Measurements from ENCODE around the gene NALCN. TPM values are rescaled to one million over a fixed set of nuclear protein-coding genes. Genes with fewer than 3 reads are reported as not detected.

Gene NALCN
- total RNA-seq, 5 donors from 2014 or later (not counting 1 experiment from before 2014, with no cell fraction given), result not detected

DNA sequence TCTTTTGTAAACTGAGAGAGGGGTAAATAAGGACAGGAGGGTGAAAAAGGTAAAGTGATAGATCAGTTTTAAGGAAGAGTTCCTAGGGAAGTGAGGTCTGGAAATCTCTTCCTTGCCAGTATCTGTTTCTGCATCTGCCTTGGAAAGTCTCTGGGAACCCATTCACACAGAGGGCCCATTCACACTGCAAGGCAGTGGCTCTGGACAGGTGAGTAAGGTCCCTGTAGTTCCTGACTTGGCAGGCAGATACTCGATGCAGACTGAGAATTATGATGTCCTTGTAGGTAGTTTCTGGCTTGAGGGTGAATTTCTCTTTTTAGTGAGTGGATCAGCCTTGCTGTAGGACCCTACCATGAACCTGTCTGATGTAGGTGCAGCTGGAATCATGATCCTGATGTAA is 293.3 kb downstream of the NALCN start:
- no peaks in the 10 kb centered on the region for H3K36me3 Mint-ChIP-seq
- WGBS (ENCODE audit: insufficient coverage), result 88% methylated on average over 1 of the region's 1 CpG
- Histone ChIP-seq H3K4me1 (ENCODE audit: control insufficient read depth in 1 of 2, extremely low read depth in 1 of 2, insufficient read depth in 2 of 2, low read length in 2 of 2) (no peaks in the 10 kb centered on the region), H3K4me3 (ENCODE audit: control insufficient read depth in 1 of 2, extremely low read depth in 1 of 2, low read length in 1 of 2) (no peak overlapping the region), H3K27me3 (replicated peaks in 1 of 2; ENCODE audit: control insufficient read depth in 2 of 2, extremely low read depth in 1 of 2, insufficient read depth in 2 of 2, low read length in 1 of 2) (no peaks in the 10 kb centered on the region), H3K9me3 (no peaks in the 10 kb centered on the region), H3K27ac (ENCODE audit: low read length) (no peak overlapping the region), H3K36me3 (ENCODE audit: control insufficient read depth in 2 of 2, extremely low read depth in 1 of 2, insufficient read depth in 1 of 2, low read length in 1 of 2) (no peaks in the 10 kb centered on the region)
- no peaks in the 10 kb centered on the region for H3K9me3 Mint-ChIP-seq
- H3K4me1 Mint-ChIP-seq, result no peaks in the 10 kb centered on the region
- H3K4me3 Mint-ChIP-seq, result no peak overlapping the region
- ChIA-PET POLR2A (no interaction called here), CTCF (no interaction called here)
- no peak overlapping the region for H3K27ac Mint-ChIP-seq
- H3K27me3 Mint-ChIP-seq, result no peaks in the 10 kb centered on the region
- ATAC-seq (replicated peaks in 1 of 4), result no peak
- DNase-seq, result no peak

DNA sequence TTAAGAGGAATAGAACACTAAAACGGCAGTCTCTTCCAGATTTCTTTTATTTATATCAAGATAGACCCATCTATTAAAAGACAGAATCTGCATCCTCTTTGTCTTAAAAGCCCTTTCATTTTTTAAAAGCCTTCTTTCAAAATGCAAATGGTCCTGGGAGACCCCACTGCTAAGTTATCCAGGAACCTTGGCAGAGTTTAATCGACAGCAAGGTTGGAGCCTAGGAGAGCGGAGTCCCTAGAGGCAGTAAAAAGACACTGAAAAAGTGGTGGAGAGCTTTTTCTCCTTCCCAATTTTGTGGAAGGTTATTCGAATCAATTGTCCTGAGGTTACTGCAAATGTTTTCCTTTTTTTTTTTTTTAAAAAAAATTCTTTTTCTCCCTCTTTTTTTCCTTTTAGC is 294.7 kb downstream of the NALCN start:
- Mint-ChIP-seq H3K9me3 (no peaks in the 10 kb centered on the region), H3K4me1 (no peaks in the 10 kb centered on the region), H3K36me3 (no peaks in the 10 kb centered on the region), H3K4me3 (no peak overlapping the region), H3K27me3 (peaks cover 0 to 6% of the 10 kb centered on the region in 2 donors), H3K27ac (no peak overlapping the region)
- no CpG with 5 or more reads among the region's 4 CpGs for WGBS (ENCODE audit: insufficient coverage)
- ChIA-PET POLR2A (no interaction called here), CTCF (interaction anchor here (0.5 to 0.7 kb wide), 4 partner anchors 102 to 1575 kb away, joined by 3 read pairs; no protein-coding TSS in a partner anchor)
- H3K27ac ChIP-seq (ENCODE audit: low read length), result no peak overlapping the region
- H3K27me3 ChIP-seq (replicated peaks in 1 of 2; ENCODE audit: control insufficient read depth in 2 of 2, extremely low read depth in 1 of 2, insufficient read depth in 2 of 2, low read length in 1 of 2), result no peaks in the 10 kb centered on the region
- H3K4me1 ChIP-seq (ENCODE audit: control insufficient read depth in 1 of 2, extremely low read depth in 1 of 2, insufficient read depth in 2 of 2, low read length in 2 of 2), result no peaks in the 10 kb centered on the region
- ATAC-seq (replicated peaks in 1 of 4) (no peak), DNase-seq (no peak)
- no peaks in the 10 kb centered on the region for H3K9me3 ChIP-seq
- H3K4me3 ChIP-seq (ENCODE audit: control insufficient read depth in 1 of 2, extremely low read depth in 1 of 2, low read length in 1 of 2), result no peak overlapping the region
- H3K36me3 ChIP-seq (ENCODE audit: control insufficient read depth in 2 of 2, extremely low read depth in 1 of 2, insufficient read depth in 1 of 2, low read length in 1 of 2), result no peaks in the 10 kb centered on the region

DNA sequence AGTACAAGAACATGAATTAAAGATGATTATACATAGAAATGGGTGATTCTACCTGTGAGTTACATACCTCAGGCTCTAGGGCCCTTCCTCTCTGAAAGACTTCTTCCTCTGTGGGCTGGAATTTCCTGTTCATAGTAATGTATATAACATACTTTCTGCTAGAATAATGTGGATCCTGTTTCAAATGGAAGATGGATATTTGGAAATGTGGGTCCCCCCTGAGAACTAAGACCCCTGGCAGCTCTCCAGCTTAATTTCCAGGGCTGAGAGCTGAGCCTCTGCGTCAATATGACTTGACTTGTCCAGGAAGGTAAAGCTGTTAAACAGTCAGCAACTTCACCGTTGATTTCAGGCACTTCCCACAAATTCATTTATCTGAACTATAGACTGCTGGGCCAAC is 296.3 kb downstream of the NALCN start:
- H3K4me1 Mint-ChIP-seq, result no peaks in the 10 kb centered on the region

DNA sequence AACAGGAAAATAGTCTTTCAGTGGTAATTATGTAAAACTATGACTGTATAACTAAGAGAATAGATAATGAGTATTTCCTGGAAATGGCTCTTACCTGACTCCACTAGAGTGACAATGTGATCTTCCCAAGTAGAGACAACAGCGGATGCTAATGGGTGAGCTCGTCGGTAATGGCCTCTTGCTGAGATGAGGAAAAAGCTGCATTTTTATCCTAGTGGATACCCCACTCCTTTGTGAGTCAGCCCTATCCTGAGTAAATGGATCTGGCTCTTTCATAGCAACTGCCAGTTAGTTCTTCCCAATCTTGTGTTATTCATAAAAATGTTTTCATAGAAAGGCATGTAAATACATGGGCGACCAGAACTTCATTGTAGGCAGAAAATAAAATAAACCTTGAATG is 299.5 kb downstream of the NALCN start:
- Histone ChIP-seq H3K36me3 (ENCODE audit: control insufficient read depth in 2 of 2, extremely low read depth in 1 of 2, insufficient read depth in 1 of 2, low read length in 1 of 2) (no peaks in the 10 kb centered on the region), H3K4me3 (ENCODE audit: control insufficient read depth in 1 of 2, extremely low read depth in 1 of 2, low read length in 1 of 2) (no peak overlapping the region), H3K9me3 (no peaks in the 10 kb centered on the region), H3K4me1 (ENCODE audit: control insufficient read depth in 1 of 2, extremely low read depth in 1 of 2, insufficient read depth in 2 of 2, low read length in 2 of 2) (no peaks in the 10 kb centered on the region), H3K27ac (ENCODE audit: low read length) (no peak overlapping the region), H3K27me3 (replicated peaks in 1 of 2; ENCODE audit: control insufficient read depth in 2 of 2, extremely low read depth in 1 of 2, insufficient read depth in 2 of 2, low read length in 1 of 2) (no peaks in the 10 kb centered on the region)
- H3K27ac Mint-ChIP-seq, result no peak overlapping the region
- DNase-seq, result no peak
- ChIA-PET CTCF (interaction anchor here in 1 of 2 donors (0.7 kb wide), 1 partner anchor 511 kb away, joined by 4 read pairs; no protein-coding TSS in a partner anchor), POLR2A (interaction anchor here in 1 of 2 donors (0.7 kb wide), 1 partner anchor 81 kb away, joined by 5 read pairs; no protein-coding TSS in a partner anchor)
- no peaks in the 10 kb centered on the region for H3K4me1 Mint-ChIP-seq
- WGBS (ENCODE audit: insufficient coverage), result 83% methylated on average over 3 of the region's 4 CpGs
- H3K4me3 Mint-ChIP-seq, result no peak overlapping the region
- H3K36me3 Mint-ChIP-seq, result no peaks in the 10 kb centered on the region
- ATAC-seq (replicated peaks in 1 of 4), result no peak
- no peaks in the 10 kb centered on the region for H3K9me3 Mint-ChIP-seq
- peaks cover 0 to 6% of the 10 kb centered on the region in 2 donors for H3K27me3 Mint-ChIP-seq

More for the DNA sequence above, 296.3 kb downstream of the NALCN start:
- Histone ChIP-seq H3K4me1 (ENCODE audit: control insufficient read depth in 1 of 2, extremely low read depth in 1 of 2, insufficient read depth in 2 of 2, low read length in 2 of 2) (no peaks in the 10 kb centered on the region), H3K27me3 (replicated peaks in 1 of 2; ENCODE audit: control insufficient read depth in 2 of 2, extremely low read depth in 1 of 2, insufficient read depth in 2 of 2, low read length in 1 of 2) (no peaks in the 10 kb centered on the region), H3K36me3 (ENCODE audit: control insufficient read depth in 2 of 2, extremely low read depth in 1 of 2, insufficient read depth in 1 of 2, low read length in 1 of 2) (no peaks in the 10 kb centered on the region), H3K9me3 (no peaks in the 10 kb centered on the region), H3K27ac (ENCODE audit: low read length) (no peak overlapping the region), H3K4me3 (ENCODE audit: control insufficient read depth in 1 of 2, extremely low read depth in 1 of 2, low read length in 1 of 2) (no peak overlapping the region)
- H3K4me3 Mint-ChIP-seq, result no peak overlapping the region
- 100% methylated on average over 1 of the region's 2 CpGs for WGBS (ENCODE audit: insufficient coverage)
- peaks cover 0 to 6% of the 10 kb centered on the region in 2 donors for H3K27me3 Mint-ChIP-seq
- CTCF ChIA-PET, result no interaction called here
- no peaks in the 10 kb centered on the region for H3K9me3 Mint-ChIP-seq
- H3K36me3 Mint-ChIP-seq, result no peaks in the 10 kb centered on the region
- POLR2A ChIA-PET, result interaction anchor here in 1 of 2 donors (0.6 kb wide), 1 partner anchor 446 kb away, joined by 3 read pairs; no protein-coding TSS in a partner anchor
- no peak for ATAC-seq (replicated peaks in 1 of 4)
- no peak for DNase-seq
- no peak overlapping the region for H3K27ac Mint-ChIP-seq

DNA sequence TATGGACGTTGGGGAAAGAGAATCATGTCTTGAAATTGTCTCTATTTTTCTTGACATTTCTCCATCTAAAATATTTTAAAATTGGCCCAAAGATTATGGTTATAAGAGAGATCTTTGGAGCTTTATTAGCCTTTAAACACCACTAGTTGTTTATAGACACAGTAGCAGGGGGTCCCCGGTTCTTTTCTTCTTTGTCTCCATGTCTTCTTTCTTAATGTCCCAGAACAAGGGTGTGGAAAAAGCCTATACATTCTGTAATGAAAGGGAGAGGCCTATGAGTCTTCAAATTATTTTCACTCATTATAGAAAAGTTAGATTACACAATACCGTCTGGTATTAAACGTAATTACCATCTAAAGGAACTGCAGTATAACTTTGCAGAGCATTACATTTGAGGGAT is 300.0 kb downstream of the NALCN start:
- Mint-ChIP-seq H3K4me3 (no peak overlapping the region), H3K9me3 (no peaks in the 10 kb centered on the region), H3K36me3 (no peaks in the 10 kb centered on the region), H3K27me3 (peaks cover 0 to 9% of the 10 kb centered on the region in 2 donors), H3K27ac (no peak overlapping the region), H3K4me1 (no peaks in the 10 kb centered on the region)
- no CpG with 5 or more reads among the region's 4 CpGs for WGBS (ENCODE audit: insufficient coverage)
- ChIA-PET POLR2A (interaction anchor here in 1 of 2 donors (0.7 kb wide), 1 partner anchor 81 kb away, joined by 5 read pairs; no protein-coding TSS in a partner anchor), CTCF (interaction anchor here in 1 of 2 donors (0.7 kb wide), 1 partner anchor 511 kb away, joined by 4 read pairs; no protein-coding TSS in a partner anchor)
- no peak for ATAC-seq (replicated peaks in 1 of 4)
- no peak overlapping the region for H3K4me3 ChIP-seq (ENCODE audit: control insufficient read depth in 1 of 2, extremely low read depth in 1 of 2, low read length in 1 of 2)
- DNase-seq, result no peak
- no peaks in the 10 kb centered on the region for H3K27me3 ChIP-seq (replicated peaks in 1 of 2; ENCODE audit: control insufficient read depth in 2 of 2, extremely low read depth in 1 of 2, insufficient read depth in 2 of 2, low read length in 1 of 2)
- no peaks in the 10 kb centered on the region for H3K9me3 ChIP-seq
- H3K27ac ChIP-seq (ENCODE audit: low read length), result no peak overlapping the region
- H3K36me3 ChIP-seq (ENCODE audit: control insufficient read depth in 2 of 2, extremely low read depth in 1 of 2, insufficient read depth in 1 of 2, low read length in 1 of 2), result no peaks in the 10 kb centered on the region
- no peaks in the 10 kb centered on the region for H3K4me1 ChIP-seq (ENCODE audit: control insufficient read depth in 1 of 2, extremely low read depth in 1 of 2, insufficient read depth in 2 of 2, low read length in 2 of 2)

DNA sequence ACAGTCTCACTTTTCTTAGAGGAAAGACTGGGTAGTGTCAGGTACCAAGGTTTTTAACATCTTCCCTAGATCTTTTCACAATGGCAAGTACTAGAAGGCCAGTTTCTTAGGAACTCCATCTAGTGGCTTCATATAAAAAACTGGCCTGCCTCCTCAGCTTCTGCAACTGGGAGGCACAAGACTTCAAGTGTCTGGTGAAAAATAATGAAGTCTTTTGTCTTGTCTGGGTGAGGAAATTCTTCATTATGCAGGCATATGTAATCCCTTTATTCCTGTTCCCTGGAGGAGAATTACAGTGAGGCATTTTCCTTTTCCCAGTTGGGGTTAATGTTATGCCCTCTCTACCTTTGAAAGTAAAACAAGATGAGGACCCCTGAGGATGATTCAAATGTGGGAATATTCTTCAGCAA is 300.5 kb downstream of the NALCN start:
- ChIA-PET CTCF (no interaction called here), POLR2A (no interaction called here)
- Histone ChIP-seq H3K27ac (ENCODE audit: low read length) (no peak overlapping the region), H3K9me3 (no peaks in the 10 kb centered on the region), H3K27me3 (replicated peaks in 1 of 2; ENCODE audit: control insufficient read depth in 2 of 2, extremely low read depth in 1 of 2, insufficient read depth in 2 of 2, low read length in 1 of 2) (no peaks in the 10 kb centered on the region), H3K4me3 (ENCODE audit: control insufficient read depth in 1 of 2, extremely low read depth in 1 of 2, low read length in 1 of 2) (no peak overlapping the region), H3K4me1 (ENCODE audit: control insufficient read depth in 1 of 2, extremely low read depth in 1 of 2, insufficient read depth in 2 of 2, low read length in 2 of 2) (no peaks in the 10 kb centered on the region), H3K36me3 (ENCODE audit: control insufficient read depth in 2 of 2, extremely low read depth in 1 of 2, insufficient read depth in 1 of 2, low read length in 1 of 2) (no peaks in the 10 kb centered on the region)
- Mint-ChIP-seq H3K27me3 (peaks cover 0 to 9% of the 10 kb centered on the region in 2 donors), H3K9me3 (no peaks in the 10 kb centered on the region), H3K4me1 (no peaks in the 10 kb centered on the region), H3K36me3 (no peaks in the 10 kb centered on the region), H3K27ac (no peak overlapping the region), H3K4me3 (no peak overlapping the region)
- DNase-seq (no peak), ATAC-seq (replicated peaks in 1 of 4) (no peak)

DNA sequence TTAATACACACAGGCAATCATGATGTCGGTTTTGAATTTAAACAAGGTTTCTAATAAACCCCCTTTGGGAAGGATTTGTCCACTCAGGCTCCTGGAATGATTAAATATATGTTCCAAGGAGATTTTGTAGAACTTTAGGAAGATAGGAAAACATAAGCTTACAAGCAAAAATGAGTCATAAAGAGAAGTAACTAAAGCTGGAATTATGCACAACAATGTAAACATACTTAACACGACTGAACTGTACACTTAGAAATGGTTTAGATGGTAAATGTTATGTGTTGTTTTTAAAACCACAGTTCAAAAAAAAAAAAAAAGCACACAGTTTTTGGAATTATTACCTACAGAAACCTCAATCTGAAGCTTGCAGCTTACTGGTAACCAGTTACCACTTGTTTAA is 304.4 kb downstream of the NALCN start:
- no peaks in the 10 kb centered on the region for H3K36me3 Mint-ChIP-seq
- DNase-seq, result no peak
- ATAC-seq (replicated peaks in 1 of 4), result no peak
- H3K4me1 Mint-ChIP-seq, result no peaks in the 10 kb centered on the region
- H3K27ac Mint-ChIP-seq, result no peak overlapping the region
- Histone ChIP-seq H3K27me3 (replicated peaks in 1 of 2; ENCODE audit: control insufficient read depth in 2 of 2, extremely low read depth in 1 of 2, insufficient read depth in 2 of 2, low read length in 1 of 2) (no peaks in the 10 kb centered on the region), H3K4me3 (ENCODE audit: control insufficient read depth in 1 of 2, extremely low read depth in 1 of 2, low read length in 1 of 2) (no peak overlapping the region), H3K4me1 (ENCODE audit: control insufficient read depth in 1 of 2, extremely low read depth in 1 of 2, insufficient read depth in 2 of 2, low read length in 2 of 2) (no peaks in the 10 kb centered on the region), H3K27ac (ENCODE audit: low read length) (no peak overlapping the region), H3K9me3 (no peaks in the 10 kb centered on the region), H3K36me3 (ENCODE audit: control insufficient read depth in 2 of 2, extremely low read depth in 1 of 2, insufficient read depth in 1 of 2, low read length in 1 of 2) (no peaks in the 10 kb centered on the region)
- no peak overlapping the region for H3K4me3 Mint-ChIP-seq
- WGBS (ENCODE audit: insufficient coverage), result no CpG with 5 or more reads among the region's 2 CpGs
- ChIA-PET POLR2A (no interaction called here), CTCF (interaction anchor here in 1 of 2 donors (0.6 kb wide), 2 partner anchors 1073 to 1213 kb away, joined by 3 read pairs; no protein-coding TSS in a partner anchor)
- H3K27me3 Mint-ChIP-seq, result peaks cover 5 to 8% of the 10 kb centered on the region in 2 donors
- peaks cover 0 to under 1% (median 0%) of the 10 kb centered on the region in 3 donors for H3K9me3 Mint-ChIP-seq

Measured in T-cell (primary cell).